ENCODE results near the gene GOLGA2.
A peak's percentile ranks its signal among the peaks of the same experiment; 100 is the strongest.

The GOLGA2 gene

GRCh38 chr9:128257907-128258306 is 17.9 kb downstream of the GOLGA2 start:
- no peak for DNase-seq (ENCODE audit: low read depth in 2 of 2)

- DNase-seq (ENCODE audit: low read depth in 2 of 2), result no peak
These were observed 18.6 kb downstream of the GOLGA2 start for GRCh38 chr9:128257086-128257825.

- no peak for DNase-seq (ENCODE audit: low read depth in 2 of 2)
These were observed 20.7 kb downstream of the GOLGA2 start for GRCh38 chr9:128254855-128255759.

GRCh38 chr9:128254362-128254761 is 21.4 kb downstream of the GOLGA2 start:
- no peak for DNase-seq (ENCODE audit: low read depth in 2 of 2)

DNA sequence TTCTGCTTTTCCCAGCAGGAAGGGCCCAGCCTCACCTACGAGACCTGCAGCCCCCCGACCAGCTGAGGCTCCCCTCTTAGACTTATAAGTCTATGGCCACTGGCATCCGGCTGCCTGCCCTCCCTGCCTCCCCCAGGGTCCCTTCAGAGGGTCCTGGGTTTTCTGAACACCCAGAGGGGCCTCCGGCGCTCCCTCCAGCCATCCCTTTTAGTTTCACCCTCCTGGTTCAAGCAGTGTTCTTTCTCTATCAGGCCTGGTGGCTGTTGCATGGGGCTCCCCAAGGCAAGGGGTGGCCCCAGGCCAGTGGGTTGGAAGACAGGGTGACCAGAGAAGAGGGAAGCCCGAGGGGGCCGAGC is 21.8 kb downstream of the GOLGA2 start:
- DNase-seq (ENCODE audit: low read depth in 2 of 2), result no peak

DNA sequence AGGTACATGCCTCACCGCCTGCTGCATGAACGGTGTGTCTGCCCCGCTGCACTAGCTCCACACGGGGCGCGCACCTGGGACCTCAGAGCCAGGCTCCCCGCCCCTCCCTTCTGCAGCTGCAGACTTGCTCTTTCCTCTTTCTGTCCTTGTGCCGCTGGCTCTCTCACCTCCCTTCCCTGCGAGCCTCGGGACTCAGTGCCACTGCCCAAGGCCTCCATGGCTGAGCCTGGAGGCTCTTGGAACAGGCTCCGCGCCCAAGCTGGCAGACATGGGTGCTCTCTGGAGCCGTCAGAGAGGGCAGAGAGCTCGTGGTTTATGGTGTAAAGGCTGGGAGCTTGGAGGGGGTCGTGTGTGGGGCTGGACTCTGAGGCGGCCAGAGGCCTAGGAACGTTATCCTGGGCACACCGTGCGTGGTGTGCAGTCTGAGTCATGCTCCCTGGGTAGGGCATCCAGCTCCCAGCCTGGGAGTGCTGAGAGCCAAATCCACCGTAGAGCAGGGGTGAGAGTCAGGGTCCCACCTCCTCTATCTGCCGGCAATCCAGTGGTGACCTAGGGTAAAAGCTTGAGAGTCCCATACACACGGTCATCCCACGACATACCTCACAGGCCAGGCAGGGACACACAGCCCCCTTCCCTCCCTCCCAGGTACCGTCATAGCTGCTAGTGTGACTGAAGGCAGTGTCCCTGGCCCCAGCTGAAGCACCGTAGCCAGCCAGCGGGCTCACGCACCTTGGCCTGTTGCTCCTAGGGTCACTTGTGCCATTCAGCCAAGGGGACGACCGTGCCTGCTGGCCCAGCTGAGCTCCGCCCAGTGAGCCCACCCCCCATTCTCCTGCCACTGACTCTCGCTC is 22.4 kb downstream of the GOLGA2 start:
- DNase-seq (ENCODE audit: low read depth in 2 of 2), result no peak

GRCh38 chr9:128252317-128253139 is 23.3 kb downstream of the GOLGA2 start:
- DNase-seq (ENCODE audit: low read depth in 2 of 2), result no peak

- DNase-seq (ENCODE audit: low read depth in 2 of 2), result no peak
These were observed 24.1 kb downstream of the GOLGA2 start for GRCh38 chr9:128251732-128252100.

DNA sequence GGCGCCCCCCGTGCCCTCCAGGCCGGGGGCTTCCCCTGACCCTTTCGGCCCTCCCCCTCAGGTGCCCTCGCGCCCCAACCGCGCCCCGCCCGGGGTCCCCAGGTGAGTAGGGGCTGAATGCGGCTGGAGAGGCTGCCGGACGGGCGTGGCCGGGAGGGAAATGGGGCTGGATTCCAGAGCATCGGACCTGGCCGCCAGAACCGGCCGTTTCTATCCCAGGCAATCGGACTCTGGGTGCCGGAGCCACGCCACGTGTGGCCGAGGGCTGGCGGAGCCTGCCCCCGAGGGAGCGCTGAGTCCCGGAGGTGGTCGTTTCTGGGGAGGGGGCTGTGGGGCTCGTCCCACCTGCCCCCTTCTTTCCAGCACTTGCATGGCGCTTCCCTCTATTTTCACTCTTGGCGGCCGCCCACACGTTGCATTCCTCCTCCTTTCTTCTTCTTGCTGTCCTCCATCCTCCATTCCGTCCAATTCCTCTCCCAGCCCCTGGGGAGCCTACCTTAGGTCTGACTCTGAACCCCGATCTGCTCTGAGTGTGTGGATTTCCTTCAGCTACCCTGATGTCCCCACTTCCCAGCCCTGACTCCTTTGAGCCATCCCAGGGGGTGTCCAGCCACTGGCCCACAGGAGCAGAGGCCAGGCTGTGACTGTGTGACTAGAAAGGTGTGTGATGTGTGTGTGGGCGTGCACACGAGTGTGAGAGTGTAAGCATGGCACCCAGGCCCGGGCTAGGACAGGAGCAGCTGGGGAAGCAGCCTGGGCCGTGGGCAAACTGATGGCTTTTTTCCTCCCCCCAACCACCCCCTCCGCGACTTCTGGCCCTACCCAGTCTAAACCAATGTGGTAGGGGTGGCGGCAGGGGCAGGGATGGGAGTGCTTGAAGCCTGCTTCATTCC is 24.7 kb downstream of the GOLGA2 start:
- no peak for DNase-seq (ENCODE audit: low read depth in 2 of 2)

DNA sequence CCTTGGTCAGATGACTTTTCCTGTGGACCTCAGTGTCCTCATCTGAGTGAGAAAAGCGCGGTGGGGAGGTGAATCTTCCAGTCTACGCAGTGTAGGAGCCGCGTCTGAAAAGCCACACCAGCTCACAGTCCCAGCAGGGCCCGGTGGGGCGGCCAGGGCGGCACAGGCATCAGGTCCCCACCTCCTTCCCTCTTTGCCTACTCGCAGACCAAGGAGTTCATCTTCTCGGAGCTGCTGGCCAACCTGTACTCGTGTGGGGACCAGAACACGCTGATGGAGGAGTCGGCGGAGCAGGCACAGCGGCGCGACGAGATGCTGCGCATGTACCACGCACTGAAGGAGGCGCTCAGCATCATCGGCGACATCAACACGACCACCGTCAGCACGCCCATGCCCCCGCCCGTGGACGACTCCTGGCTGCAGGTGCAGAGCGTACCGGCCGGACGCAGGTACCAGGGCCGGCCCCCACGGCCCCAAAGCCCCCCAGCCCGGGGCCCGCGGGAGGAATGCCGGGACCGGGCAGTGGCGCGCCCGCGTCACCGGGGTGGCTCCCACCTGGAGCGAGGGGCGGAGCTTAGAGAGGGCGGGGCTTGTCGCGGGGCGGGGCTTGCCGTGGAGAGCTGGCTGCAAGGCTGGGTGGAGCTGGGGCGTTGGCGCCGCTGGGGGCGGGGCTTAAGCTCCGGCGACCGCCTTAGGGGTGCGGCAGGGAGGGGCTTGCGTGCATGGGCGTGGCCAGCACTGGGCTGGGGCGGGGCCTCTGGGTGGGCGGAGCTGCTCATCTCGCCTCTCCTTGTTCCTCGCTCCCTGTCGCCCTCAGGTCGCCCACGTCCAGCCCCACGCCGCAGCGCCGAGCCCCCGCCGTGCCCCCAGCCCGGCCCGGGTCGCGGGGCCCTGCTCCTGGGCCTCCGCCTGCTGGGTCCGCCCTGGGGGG is 25.6 kb downstream of the GOLGA2 start:
- DNase-seq (ENCODE audit: low read depth in 2 of 2), result no peak

DNA sequence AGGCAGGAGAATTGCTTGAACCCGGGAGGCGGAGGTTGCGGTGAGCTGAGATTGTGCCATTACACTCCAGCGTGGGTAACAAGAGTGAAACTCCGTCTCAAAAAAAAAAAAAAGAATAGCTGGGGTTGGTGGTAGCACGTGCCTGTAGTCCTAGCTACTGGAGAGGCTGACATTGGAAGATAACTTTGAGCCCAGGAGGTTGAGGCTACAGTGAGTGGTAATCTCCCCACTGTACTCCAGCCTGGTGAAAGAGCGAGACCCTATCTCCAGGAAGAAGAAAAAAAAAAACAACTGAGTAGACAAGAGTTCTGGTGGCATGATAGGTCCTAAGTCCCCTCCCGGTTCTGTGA is 26.3 kb downstream of the GOLGA2 start:
- no peak for DNase-seq (ENCODE audit: low read depth in 2 of 2)

DNA sequence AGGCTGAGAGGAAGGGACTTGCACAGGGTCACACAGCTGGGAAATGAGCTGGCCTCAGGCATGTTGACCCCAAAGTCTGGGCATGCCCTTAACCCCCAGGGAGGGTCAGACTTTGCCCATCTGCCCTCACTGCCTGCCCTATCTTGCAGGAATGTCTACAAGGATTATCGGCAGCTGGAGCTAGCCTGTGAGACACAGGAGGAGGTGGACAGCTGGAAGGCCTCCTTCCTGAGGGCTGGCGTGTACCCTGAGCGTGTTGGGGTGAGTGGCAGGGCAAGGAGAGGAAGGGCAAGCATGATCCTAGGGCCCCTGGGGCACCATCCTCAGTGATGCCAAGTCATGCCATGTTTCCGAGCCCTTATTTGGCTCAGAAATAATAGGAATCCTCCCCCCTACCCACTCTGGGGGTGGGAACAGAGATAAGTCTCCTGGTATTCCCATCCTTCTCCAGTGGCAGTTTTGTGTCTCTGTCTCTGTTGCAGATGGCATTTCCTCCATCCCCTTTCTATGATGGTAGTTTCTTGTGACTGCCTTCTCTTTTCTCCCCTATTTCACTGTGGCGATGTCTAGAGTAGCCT is 28.5 kb downstream of the GOLGA2 start:
- DNase-seq (ENCODE audit: low read depth in 2 of 2), result no peak

GRCh38 chr9:128246471-128246870 is 29.3 kb downstream of the GOLGA2 start:
- DNase-seq (ENCODE audit: low read depth in 2 of 2), result no peak

DNA sequence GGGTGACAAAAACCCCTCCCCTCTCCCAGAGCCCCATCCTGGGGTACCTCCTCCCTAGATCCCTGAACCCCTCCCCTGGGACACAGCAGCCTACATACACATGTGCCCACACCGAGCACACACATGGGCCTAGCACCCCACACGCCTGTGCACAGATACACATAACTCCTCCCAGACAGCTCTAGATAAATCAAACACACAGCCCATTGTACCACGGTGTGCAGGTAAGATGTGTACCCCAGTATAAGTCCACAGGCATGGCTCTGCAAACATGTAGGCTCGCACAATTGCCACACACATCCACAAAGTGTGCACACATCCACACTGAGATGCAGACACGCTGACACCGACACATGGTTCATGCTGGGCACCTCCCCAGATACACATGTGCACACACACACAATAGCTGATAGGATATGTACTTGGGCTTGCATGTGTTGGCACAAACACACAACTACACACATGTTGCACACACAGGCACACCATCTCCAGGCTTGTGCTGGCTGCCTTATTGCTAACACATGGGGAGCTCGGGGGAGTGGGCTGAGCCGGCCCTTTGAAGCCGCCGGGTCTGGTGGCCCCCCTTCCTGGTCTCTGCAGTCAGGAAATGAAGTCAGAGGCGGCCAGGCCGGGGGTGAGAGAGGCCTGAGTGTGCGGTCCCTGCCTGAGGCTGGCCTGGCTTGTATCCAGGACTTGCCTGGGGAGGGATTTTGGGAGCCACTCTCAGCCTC is 30.2 kb downstream of the GOLGA2 start:
- peak; percentile 56 to 59 for DNase-seq (ENCODE audit: low read depth in 2 of 2)

DNA sequence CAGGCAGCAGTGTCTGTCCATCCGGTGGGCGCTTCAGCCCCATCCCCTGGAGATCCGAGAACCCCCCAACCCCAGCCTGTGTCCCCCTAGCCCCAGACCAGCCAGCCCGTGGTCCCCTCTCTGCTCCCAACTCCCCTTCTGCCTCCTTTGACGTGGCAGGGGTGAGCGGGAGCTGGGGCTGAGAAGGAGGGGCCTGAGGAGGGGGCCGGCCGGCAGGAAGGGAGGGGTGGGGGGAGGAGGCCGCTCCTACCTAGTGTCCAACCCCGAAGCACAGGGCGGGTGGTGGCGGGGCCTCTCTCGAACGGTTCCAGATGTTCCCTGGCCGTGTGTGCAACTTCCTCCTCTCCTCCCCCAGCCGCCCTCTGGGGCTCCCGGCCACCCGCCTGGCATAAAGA is 31.0 kb downstream of the GOLGA2 start:
- DNase-seq (ENCODE audit: low read depth in 2 of 2), result peak; percentile 88 to 89

DNA sequence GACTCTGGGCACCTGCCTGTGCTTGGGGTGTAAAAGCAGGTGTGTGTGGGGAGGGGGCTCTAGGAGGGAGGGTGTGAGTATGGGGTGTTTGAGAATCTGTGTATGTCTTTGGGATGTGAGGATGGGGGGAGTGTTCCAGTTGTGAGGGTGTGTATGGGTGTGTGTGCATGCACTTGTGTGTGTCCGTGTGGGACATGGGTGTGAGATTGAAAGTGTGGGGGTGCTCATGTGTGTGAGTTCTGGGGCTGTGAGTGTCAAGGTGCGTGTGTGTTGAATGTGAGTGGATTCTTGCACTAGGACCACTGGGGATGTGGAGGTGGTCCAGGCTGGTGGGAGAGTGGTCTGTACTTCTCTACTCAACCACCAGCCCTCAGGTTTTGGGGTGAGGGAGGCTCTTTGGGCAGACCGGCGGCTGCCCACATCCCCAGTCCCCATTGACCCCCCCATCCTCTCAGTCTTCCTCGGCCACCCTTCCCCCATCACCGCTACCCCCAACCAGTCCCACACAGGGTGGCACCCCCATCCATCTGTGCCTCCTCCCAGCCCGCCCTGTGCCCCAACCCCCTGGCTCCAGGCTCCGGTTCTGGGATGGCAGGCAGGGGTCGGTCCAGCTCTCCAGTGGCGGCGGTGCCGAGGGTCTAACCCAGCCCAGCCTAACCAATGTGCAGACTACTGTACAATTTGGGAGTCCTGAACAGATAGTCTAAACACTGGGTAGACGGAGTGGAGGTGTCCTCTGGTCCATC is 31.5 kb downstream of the GOLGA2 start:
- DNase-seq (ENCODE audit: low read depth in 2 of 2), result no peak

DNA sequence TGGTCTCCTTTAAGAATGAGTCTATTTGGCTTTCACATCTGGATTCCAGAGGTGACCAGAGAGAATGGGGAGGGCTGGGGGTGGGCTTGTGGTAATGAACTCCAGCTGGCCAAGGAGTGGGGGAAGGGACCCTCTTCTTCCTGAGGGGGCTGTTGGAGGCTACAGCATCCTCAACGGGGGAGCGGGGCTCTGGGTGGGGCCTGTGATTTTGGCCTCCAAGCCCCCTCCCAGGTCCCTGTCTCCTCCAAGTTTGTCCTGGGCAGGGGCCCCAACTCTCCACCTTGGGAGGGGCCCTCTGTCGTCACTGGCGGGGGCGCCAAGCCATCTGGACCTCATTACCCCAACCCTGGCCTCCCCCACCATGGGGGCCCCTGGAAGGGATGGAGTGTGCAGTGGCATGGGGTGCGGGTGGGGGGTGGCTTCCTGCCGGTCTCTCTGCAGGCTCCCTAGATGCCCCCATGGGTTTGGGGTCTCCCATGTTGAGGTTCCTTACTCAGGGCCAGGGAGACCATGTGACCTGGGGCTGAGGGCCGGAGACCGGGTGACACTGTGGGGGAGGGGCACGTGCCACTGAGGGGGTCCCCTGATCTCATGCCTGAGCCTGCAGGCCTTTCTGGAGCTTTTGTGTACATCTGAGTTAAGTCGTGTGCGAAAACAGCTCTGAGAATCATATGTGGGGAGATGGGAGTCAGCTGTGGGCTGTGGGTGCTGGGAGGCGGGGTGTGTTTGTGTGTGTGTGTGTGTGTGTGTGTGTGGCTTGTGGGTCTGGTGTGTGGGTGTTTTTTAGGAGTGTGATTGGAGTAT is 32.4 kb downstream of the GOLGA2 start:
- DNase-seq (ENCODE audit: low read depth in 2 of 2), result peak; percentile 62 to 65
